RKO (cell line): ENCODE results near the gene L3MBTL3.
"Not testable (repeated sequence)": the region's sequence is repeated elsewhere in the genome, so short reads cannot be mapped to it uniquely, and the experiment has no call there.

ENCODE experiments used
- DNase-seq: peaks from one replicate; pipeline ENCODE4 v3.0.0-alpha.2; 2016; ENCODE audit warnings: low spot score

The L3MBTL3 gene

DNA sequence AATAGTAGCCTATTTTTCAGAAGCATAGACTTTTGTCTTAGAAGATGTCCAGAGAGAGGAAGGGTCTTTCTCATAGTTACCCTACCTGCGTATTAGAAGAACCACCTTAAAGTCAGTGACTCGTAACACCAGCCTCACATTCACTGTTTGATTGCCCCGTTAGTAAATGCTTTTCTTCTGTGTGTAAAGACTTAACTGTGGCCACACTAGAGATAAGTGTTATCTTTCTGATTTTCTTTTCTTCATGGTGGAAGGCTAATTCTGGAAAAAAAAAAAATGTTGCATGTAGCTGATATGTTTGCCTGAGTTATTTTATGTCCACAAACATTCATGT, 120.5 kb downstream of the L3MBTL3 start:
- DNase-seq = no peak

DNA sequence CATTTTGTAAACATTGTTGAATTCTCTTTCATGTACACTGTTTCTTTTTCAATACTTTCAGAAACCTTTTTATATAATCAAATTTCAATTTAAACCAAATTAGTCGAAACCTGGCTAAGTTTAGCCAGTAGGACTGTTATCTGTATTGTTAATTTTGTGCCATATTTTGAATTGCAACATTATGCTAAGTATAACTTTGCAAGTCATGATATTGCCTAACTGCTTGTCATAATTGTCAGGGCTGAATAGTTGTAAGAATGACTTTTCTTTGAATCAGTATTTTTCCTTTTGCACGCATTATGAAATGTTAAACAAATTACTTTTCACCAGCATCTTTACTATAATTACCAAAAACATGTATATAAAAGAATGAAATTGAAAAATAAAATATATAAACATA, 121.7 kb downstream of the L3MBTL3 start:
- no peak for DNase-seq

DNA sequence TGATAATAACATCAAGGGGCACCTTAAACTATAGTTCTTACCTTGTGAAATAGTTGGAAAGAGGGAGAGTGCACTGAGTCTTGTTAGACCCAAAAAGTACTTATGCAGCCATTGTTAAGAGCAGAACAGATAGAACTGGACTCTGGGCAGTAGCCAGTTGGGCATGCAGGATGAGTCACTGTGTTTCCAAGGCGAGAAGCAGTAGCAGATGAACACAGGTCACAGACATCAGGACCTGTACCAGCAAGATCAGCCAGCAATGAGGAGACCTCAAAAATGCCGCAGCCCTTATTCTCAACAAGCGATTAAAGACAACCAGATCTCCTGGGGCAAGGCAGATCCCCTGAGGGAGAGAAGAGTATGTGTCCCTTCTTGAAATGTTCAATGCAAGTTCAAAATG, 125.3 kb downstream of the L3MBTL3 start:
- DNase-seq = no peak

DNA sequence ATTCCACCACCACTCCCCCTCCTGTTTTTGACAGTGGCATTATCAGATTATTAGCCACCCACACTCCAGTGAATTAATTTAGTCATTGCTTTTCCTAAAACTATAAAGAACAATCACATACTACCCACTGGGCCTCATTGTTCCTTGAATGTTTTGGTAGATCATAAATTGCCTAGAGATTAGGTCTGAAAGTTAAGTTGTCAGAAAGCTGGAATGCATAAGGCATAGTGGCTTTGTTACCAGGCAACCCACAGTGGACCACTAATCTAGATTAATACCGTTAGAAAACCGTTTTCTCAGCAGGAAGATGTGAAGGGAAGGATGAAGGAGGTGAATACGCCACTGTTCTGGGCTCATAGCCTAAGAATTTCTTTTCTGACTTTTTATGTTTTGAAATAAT, 128.7 kb downstream of the L3MBTL3 start:
- no peak for DNase-seq

DNA sequence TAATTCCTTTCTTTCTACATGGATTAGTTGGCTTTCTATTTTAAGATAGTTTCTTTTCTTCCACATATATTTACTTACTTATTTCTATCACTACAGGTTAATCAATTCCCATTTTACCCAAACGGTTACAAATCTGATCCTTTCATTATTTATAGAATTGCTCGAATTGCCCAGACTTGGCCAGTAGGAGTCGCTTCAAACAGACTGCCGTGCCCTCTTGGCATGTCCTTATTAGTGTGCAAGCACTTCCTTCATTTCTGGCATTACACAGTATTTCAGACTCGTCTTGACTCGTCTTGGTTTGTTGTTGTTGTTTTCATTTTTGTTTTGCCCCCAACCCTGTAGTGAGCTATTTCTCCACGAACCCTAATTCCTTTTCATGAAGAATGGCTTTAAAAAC, 129.8 kb downstream of the L3MBTL3 start:
- no peak for DNase-seq

DNA sequence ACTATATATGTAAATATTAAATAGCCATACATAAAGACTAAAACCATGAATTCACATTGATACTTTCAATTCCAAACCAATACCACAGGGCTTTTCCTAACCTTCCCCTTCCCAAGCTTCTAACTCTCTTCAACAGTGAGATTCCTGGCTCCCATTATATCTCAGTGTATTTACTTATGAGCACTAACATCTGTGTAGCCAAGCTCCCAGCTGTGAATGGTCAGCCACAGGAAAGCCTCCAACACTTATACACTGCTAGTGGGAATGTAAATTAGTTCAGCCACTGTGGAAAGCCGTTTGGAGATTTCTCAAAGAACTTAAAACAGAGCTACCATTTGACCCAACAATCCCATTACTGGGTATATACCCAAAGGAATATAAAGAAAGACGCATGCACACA, 130.6 kb downstream of the L3MBTL3 start:
- DNase-seq = not testable (repeated sequence)

DNA sequence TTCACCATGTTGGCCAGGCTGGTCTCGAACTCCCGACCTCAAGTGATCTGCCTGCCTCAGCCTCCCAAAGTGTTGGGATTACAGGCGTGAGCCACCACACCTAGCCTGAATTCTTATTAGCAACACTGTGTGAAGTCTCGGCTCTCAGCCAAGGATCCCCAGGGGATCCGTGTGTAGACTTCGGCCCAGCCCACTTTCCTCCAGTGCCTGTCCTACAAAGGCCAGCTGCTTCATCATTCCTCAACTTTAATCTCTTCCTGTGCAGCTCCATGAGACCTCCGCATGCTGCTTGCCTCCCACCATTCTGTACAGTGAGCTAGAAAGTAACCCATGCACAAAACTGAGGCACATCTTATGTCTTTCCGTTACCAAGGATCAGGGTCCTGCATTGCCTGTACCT, 132.5 kb downstream of the L3MBTL3 start:
- no peak for DNase-seq

DNA sequence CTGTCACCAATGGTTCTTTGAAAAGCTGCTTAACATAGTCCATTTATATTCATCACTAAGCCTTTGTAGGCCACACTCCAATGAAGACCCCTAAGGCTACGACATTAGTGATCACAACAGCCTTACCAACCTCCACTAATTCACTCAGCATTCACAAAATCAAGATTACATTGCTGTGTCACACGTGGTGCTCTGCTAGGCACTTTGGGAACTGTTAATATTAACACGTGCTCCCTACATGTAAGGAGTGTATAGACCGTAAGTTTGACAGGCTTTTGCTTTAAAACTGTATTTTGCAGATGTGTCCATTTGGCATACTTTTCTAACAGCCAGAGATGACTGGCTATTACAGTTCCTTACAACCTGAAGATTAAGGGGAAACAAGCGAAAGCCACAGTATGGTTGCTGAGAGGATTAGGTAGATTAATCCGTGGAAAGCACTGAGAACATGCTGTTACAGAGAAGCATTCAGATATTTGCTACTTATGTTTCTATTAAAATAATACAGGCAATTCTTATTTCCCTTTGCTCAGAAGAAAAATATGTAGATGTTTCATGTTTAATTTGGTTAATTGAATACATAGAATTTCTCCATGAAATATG, 134.6 kb downstream of the L3MBTL3 start:
- DNase-seq = no peak

DNA sequence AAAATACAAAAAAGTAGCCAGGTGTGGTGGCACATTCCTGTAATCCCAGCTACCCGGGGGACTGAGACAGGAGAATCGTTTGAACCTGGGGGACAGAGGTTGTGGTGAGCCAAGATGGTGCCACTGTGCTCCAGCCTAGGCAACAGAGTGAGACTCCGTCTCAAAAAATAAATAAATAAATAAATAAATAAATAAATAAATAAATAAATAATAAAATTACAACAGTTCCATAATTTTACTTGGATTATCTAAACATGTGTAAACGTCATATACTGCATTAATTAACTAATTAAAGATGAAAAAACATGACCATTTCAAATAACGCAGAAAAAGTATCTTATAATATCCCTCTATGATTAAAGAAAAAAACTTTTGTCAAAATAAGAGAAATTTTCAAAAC, 138.5 kb downstream of the L3MBTL3 start:
- no peak for DNase-seq

DNA sequence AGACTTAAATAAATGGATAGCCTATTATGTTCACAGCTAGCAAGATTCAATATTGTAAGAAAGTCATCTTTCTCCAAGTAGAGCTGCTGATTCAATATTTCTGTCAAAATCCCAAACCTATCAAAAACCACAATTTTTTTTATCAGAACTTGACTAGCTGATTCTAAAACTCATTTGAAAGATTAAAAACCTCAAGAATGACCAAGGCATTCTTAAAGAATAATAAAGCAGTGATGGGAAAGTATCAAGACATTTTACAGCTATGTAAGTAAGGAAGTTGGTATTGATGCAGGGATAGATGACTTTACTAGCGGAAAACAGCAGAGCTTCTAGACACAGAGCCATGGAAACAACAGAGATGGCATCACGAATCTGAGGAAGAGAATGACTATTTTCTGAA, 139.7 kb downstream of the L3MBTL3 start:
- no peak for DNase-seq

DNA sequence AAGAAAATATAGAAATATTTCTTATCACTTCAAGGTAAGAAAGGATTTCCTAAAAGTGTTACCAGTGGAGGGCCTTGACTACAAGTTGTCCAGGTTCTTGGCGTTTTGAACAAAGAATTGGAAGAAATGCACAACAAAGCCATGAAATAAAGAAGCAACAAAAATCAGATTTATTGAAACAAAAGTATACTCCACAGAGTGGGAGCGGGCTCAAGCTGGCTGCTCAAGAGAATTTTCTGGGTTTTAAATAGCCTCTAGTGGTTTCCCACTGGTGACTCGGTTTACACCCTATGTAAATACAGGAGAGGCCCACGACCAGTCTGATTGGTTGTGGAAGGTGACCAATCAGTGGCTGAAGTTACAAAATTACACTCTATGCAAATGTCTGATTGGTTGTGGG, 140.2 kb downstream of the L3MBTL3 start:
- no peak for DNase-seq

DNA sequence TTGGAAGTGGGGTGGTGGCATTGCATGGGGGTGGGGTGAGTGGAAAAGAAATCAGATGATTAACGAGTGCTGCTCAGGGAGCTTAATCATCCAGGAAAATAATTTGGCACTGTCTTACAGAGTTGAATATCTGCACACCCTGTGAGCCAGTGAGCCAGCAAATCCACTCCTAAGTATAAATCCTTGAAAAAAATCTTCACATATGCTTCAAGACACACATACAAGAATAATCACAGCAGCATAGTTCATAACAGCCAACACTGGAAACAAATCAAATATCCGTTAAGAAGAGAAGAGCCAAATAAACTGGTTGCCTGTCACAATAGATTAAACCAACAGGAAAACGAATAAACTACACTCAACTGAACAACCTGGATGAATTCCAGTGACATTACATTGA, 141.6 kb downstream of the L3MBTL3 start:
- DNase-seq = no peak

DNA sequence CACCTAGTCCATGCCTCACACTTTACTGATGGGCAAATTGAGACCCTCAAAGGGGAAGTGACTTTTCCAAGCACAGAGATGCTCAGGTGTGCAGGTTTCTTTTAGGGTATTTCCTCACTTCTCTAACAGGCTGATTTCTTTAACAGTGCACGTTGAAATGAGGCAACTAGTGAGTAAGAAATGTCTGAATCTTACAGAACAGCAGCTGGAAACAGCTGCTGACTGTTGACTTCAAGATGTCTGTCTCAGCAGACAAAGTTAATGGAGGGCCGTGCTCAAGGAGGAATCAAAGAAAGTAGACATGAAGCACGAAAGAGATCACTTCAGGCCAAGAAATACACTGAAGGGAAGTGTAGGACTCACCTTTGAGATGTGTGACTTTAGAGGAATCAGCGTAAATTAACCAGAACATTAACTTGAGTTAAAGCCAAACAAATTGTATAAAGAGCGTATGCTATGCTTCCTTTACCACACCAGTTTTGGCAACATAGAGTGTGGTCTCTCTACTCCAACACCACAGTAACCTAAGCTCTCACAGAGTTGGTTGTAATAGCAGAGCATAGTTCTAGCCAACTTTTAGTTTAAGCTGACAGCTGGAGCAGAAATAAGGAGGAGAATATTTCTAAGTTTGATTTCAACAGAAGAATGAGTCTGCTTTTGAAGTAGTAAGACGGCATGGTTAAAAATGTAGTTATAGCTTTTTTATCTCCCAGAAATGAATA, 143.5 kb downstream of the L3MBTL3 start:
- DNase-seq = no peak

DNA sequence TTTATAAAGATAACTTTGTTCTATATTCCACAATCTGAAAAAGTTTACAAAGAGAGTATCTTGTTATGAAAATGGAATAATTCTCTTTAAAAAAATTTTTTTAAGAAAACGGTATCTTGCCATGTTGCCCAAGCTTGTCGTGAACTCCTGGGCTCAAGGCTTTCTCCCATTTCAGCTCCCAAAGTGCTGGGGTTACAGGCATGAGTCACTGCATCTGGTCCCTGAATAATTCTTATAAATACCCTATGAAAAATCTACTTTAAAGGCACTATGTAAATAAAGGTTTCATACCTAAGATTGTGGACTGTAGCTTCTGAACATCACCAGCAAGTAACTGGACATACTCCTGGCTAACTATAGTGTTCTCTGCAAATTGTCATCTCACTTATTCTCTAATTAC, 144.0 kb downstream of the L3MBTL3 start:
- no peak for DNase-seq

DNA sequence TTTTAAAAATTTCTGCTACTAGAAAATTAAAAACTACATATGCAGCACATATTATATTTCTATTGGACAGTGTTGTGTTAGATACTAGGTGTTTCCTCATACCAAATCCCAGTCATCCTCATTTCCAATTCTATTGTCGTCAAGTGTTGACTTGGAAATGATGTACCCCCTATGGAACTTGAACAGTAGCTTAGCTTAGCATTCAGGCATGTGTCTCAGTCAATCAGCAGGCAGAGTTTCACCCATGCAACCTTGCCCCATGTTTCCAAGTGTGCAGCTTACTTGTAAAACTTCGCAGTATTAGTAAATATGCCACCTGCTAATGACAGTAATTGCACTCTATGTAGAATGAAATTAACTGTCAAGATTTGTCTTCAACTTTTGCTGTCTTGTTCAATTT, 144.9 kb downstream of the L3MBTL3 start:
- no peak for DNase-seq

DNA sequence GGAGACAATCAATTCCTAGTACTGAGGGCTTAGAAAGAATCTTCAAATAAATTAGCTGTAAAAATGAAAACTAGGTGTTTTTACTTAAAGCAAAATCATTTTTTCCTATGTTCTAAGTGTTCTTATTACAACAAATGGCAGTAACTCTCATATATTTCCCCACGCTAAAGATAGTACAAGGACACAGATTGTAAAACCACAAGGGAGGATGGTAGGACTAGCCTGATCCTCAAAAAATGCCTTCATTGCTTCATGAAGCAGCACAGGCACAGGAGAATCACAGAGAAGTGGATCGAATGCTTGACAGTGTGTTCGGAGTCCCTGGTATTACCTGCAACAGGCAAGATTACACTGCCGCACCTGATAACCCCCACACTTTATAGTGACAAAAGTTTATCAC, 145.9 kb downstream of the L3MBTL3 start:
- DNase-seq = no peak

DNA sequence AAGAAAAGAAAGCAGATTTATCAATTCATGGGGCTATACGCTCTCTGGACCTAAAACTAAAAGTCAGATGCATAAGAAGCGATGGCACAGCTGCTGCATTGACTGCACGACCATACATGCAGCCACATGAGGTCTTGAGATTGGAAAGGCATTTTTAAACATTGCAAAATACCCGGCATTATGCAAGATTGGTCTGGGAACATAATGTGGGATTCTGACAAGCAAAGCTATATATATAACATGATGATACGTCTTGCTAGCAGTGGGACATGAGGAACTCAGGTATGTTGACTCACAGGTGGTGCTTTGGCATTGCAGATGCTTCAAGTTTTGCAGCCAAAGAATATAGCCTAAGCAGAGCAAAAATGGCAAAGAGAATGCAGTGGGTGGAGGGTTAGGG, 149.3 kb downstream of the L3MBTL3 start:
- DNase-seq = no peak

DNA sequence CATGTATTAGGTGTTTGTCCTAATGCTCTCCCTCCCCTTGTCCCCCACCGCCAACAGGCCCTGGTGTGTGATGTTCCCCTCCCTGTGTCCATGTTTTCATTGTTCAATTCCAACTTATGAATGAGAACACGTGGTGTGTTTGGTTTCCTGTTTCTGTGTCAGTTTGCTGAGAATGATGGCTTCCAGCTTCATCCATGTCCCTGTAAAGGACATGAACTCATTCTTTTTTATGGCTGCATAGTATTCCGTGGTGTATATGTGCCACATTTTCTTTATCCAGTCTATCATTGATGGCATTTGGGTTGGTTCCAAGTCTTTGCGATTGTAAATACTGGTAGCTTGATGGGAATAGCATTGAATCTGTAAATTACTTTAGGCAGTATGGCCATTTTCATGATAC, 151.8 kb downstream of the L3MBTL3 start:
- DNase-seq = not testable (repeated sequence)

DNA sequence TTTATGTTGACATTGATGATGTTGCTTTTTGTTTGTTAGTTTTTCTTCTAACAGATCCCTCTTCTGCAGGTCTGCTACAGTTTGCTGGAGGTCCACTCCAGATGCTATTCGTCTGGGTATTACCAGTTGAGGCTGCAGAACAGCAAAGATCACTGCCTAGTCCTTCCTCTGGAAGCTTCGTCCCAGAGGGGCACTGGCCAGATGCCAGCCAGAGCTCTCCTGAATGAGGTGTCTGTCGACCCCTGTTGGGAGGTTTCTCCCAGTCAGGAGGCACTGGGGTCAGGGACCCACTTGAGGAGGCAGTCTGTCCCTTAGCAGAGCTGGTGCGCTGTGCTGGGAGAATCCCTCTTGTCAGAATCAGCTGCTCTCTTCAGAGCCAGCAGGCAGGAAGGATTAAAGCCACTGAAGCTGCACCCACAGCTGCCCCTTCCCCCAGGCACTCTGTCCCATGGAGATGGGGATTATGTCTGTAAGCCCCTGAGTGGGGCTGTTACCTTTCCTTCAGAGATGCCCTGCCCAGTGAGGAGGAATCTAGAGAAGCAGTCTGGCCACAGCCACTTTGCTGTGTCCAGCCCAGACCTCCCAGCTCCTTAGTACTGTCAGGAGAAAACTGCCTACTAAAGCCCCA, 155.1 kb downstream of the L3MBTL3 start:
- not testable (repeated sequence) for DNase-seq

DNA sequence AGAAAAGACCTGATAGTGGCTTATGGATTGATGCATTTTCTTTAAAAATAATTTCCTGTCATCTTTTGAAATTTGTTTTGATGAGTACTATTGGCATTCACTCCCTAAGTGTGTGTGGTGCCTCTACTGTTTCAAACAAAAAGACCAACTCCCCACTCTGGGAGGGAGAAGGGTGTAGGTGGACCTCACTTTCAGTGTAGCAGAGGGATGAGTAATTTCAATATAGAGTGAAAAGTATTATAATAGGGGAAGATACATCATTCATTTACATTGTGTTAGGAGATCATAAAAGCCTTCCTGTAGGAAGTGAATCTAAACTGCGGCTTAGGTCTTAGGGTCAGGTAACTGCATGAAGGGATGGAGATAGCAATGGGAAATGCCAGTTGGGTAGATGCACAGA, 158.0 kb downstream of the L3MBTL3 start:
- DNase-seq = no peak

DNA sequence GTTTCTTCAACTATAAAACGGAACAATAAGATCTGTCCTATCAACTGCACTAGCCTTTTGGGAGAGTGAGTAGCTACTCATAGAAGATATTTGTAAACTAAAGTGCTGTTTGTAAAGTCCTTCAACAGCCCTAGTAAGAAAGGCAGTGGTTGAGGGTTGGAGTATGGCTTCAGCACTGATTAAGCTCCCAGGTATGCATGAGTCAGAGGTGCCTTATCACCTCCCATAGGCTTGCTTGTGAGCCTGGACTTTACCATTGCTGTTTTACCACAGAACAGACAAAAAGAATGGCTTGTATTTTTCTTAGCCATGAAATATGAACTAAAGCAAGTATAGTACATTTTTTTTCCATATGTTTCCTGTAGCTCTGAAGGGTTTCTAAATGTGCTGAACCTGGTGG, 160.3 kb downstream of the L3MBTL3 start:
- peak; percentile 73 for DNase-seq

DNA sequence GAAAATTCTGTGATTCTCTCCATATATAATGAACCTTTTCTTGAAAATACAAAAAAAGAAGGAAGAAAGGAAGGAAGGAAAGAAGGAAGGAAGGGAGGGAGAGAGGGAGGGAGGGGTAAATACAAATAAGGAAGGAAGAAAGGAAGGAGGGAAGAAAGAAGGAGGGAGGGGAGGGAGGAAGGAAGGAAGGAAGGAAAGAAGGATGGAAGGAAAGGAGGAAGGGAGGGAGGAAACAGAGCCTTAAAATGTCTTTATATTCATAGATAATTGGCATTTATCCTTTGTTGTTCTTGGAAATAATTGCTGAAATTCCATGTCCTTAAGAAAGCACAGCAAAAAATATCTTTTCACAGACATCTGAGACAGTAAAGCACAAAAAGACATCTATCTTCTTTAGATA, 164.1 kb downstream of the L3MBTL3 start:
- DNase-seq = no peak

DNA sequence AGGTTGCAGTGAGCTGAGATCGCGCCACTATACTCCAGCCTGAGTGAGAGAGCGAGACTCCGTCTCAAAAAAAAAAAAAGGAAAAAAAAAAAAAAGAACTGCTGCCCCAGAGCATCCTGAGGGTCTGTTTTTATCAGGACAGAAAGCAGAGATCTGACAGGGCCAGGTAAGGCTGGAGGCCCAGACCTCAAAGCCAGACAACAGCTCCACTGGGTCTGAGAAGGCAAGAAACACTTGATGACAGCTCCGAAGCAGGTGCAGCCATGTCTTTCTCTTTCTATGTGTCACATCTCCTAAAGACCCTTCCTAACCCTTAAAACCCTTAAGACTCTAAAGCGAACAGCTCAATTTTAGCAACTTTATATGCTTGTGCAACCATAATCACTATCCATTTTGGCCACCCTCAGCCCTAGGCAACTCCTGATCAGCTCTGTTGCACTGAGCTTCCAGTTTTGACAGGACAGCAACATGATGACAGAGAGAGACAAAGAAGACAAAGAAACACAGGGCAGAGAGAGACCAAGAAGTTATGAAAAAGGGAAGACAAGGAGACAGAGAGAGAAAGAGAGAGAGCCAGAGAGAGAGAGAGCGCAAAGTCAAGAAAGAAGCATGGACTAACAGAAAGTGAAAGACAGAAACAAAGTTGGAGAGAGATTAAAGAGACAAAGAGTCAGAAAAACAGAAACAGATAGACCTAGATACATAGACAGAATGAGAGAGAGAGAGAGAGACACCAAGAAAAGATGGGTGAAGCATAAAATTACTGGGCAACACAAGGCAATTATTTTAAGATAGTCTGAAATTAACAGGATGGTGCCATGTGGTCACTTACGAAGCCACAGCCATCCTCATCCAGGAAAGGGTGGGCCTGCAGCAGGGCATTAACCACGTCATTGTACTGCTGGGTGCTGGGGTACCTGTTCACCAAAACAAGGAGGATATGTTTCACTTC, 165.2 kb downstream of the L3MBTL3 start:
- no peak for DNase-seq
